Stimulated activated CD4-positive, alpha-beta T cell treated with anti-CD3 and anti-CD28 coated beads, Interleukin-4, amount 100 ng/mL, for 4 hours (primary cell): ENCODE results near the gene INPP5A.

Source experiments
- DNase-seq, 2 experiments: peaks; one replicate each; pipeline ENCODE4 v3.0.0-alpha.2; 2020

INPP5A gene

DNA sequence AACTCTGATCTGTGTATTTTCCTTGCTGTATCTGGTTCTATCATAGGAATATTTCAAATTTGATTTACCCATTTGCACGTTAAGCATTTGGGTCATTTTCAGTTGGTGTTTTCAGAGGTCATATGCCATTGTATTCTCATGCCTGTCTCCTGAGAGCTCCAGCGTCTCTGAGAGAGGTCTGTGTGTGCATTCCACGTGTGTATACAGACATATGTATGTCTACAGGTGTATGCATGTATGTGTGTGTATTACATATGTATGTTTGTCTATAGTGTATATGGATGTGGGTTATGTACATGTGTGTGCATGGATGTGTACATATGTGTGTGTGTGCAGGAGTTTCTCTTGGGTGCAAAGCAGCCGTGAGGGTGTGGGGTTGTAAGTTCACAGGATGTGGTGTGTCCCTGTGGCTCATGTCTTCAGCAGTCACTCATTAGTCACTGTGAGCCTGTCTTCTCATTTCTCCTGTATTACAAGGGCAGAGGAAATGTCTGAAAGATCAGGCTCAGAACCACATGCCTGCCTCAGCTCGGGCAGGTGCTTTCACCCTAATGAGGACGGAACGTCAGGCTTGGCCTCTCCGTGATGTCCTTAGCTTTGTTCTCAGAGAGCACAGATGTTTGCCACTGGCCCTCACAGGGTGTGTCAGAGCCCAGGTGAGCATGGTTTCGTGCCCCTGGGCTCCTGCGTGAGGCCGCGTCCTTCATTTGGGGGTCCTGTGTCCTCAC, 146.7 kb downstream of the INPP5A start:
- DNase-seq: peak in 1 of 2 experiments; percentile 21

- DNase-seq: no peak
These were observed 147.7 kb downstream of the INPP5A start for GRCh38 chr10:132685101-132685891.

DNA sequence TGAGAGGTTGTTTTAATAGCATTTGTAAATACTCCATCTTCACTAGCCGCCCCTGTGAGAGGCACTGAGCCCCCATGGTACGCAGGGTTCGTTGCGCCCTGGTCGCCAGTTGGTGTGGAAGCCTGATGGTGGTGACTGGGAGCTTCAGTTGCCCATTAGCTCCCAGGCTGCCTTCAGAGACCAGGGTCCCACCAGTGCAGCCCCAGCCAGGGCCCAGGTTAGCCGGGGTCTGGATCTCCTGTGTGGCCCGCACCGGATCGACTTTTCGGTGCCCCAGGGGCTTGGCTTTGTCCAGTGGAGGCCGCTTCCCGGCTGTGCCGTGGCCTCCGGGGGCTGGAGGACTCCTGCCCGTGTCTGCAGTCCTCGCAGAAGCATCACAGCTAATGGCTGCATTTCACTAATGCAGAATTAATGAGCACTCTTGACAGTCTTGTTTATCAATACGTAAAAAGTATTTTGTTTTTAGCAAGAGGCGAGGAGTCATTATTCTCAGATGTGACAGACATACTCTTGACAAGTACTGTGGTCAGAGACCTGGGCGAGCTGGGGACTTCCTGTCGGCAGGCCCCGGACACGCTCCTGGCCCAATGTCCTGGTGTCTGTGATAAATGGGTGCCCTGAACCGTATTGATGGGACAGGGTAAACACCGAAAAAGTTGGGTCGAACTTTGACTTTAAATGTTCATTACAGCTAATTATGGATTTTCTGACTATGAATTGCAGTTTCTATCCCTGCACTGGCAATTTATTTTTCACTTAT, 148.5 kb downstream of the INPP5A start:
- no peak for DNase-seq

GRCh38 chr10:132687181-132687892, 149.8 kb downstream of the INPP5A start:
- no peak for DNase-seq

DNA sequence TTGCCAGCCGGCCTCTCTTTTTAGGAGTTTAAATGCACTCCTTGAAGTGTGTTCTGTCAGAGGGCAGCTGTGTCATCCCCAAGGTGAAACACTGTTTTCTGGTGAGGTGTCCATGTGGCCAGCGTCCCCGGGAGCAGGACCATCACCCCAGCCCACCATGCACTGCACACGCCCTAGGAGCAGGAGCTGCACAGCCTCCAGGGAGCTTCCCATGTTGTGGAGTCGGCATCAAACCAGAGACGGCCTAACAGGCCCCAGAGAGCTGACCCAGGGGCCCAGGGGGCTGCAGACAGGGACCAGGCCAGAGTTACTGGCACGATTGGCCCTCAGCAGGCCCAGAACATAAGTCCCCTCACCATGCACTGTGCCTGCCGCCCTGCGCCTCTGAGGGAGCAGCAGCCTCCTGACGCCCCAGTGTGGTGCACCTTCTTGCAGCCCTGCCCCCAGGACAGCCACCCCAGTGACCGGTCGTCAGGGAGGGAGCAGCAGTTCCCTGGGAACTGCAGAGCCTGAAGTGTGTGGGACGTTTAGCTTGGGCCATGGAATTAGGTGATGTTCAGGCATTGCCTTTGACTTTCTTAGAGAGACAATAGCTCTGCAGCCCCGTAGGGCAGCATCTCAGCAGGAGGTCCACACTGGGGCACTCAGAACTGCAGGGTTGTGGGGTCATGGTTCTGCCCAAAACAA, 150.4 kb downstream of the INPP5A start:
- no peak for DNase-seq

- no peak for DNase-seq
These were observed 151.2 kb downstream of the INPP5A start for GRCh38 chr10:132688580-132689420.

GRCh38 chr10:132689721-132690360, 152.3 kb downstream of the INPP5A start:
- no peak for DNase-seq

DNA sequence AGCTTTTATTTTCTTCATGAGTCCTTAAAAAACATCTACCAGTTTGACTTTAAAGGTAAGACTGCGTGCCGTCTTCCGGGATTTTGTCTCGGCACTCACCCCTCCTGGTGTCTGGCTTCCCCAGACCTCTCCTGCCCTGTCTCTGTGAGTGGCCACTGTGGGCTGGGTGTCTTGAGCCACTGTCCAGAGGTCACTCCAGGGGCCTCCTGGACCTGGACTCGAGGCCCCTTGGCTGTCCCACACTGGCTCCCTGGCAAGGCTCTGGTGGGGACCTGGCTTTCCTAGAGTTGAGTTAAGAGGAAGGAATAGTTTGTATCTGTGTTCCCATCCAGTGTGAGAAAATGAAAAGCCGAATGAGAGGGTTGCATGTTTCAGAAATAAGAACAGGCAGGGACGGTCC, 152.8 kb downstream of the INPP5A start:
- no peak for DNase-seq

DNA sequence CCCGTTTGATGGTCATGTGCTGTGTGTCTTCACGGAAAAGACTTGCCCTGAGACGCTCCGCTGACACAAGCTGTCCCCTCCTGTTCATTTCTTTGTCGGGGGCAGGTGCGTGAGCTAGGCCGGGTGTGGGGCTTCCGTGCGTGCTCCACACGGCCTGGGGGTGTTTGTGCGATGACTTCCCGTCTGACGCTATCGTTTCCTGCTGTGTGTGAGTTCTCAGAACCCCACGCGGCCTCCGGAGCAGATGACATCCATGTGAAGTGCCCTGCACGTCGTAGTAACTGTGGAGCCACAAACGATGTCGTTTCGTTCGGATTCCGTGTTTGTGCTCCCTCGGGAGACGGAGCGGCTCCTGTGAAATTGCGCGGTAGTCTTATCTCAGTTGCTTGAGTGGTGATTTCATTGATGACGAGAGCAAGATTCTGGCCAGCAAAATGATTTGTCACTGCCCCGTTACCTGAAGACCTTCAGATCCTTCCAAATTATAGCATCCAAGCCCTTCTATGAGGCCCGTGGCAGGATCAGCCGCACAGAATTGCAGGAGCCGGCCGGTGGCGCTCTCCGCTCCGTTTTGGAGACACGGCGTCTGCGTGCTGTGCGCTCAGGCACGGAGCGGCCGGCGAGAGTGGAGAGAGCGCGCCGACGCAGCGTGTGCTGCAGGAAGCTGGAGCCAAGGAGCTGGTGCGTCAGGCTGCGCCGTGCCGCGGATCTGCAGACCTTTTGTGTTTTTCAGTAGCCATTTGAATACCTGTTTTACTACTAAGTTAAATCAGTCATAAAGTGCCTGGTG, 153.4 kb downstream of the INPP5A start:
- no peak for DNase-seq

- no peak for DNase-seq
These were observed 154.1 kb downstream of the INPP5A start for GRCh38 chr10:132691711-132692153.

DNA sequence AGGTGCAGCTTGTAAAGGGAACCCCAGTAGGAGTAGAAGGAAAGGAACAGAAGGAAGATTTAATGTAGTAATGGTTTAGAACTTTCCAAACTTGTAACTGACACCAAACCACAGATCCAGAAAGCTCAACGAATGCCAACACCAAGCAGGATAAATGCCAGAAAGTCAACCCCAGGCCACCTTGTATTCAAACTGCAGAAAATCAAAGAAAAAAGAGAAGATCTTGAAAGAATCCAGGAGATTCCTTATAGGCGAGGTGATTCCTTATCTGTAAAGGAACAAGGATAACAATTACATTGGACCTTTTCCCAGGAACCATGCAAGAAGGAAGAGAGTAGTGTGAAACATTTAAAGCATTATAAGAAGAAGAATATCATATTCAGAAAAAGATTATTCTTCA, 154.7 kb downstream of the INPP5A start:
- DNase-seq: no peak

- DNase-seq: no peak
These were observed 156.1 kb downstream of the INPP5A start for GRCh38 chr10:132693676-132694075.

GRCh38 chr10:132696204-132696603, 158.6 kb downstream of the INPP5A start:
- no peak for DNase-seq

- DNase-seq: no peak
These were observed 159.4 kb downstream of the INPP5A start for GRCh38 chr10:132696728-132697577.

DNA sequence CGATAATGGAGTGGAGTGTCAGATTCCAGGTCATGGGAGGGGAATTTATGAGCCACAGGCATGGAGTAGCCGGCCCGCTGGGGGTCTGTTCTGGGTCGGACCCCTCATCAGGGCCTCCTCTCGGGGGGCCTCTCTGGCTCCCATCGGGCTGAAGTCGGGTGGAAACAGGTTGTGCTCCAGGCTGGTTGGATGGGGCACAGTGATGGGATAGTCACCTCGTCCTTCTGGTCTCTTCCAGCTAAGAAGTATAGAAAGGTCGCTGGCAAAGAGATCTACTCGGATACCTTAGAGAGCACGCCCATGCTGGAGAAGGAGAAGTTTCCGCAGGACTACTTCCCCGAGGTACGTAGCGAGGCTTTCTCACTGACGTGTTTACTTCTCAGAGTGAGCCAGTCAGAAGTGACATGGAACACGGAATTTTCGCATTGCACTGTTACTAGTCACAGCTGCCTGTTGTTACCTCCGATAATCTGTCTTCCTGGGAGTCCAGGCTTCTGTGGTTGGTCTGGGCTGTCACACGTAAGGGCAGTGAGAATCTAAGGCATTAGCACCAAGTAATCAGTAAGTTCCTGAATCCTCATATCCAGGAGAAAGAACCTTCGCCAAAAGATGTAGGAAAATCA, 160.1 kb downstream of the INPP5A start:
- DNase-seq: no peak

DNA sequence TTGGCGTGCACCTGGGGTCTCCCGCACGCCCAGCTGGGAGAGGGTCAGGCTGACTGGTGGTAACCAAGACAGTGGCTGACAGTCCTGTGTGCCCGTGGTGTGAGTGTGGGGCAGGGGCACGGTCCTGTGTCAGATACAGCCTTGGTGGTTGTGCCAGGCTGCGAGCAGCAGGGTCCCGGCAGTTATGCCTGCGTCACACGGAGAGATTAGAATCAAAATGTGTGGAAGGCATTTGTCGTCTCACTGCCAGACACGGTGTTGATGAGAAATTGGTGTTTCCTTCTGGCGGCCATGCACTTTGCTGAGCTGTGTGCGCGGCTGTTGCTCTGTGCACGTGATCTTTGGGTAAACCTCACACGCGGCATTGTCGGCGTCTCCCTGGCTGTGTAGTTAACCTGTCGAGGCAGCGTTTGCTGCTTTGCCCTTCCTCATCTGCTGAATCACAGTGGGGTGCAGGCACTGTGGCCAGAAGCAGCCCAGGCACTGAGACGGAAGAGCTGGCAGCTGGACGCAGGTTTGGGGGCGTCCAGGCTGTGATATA, 160.7 kb downstream of the INPP5A start:
- DNase-seq: no peak

- no peak for DNase-seq
These were observed 161.3 kb downstream of the INPP5A start for GRCh38 chr10:132698761-132699391.
